Measurements from ENCODE around the gene TMEM123.

The TMEM123 gene

GRCh38 chr11:102361086-102362031, 91.2 kb downstream of the TMEM123 start:
- no peak for DNase-seq (ENCODE audit: low spot score)

- no peak for DNase-seq (ENCODE audit: low spot score)
Measured at GRCh38 chr11:102360681-102361080, 91.9 kb downstream of the TMEM123 start.

GRCh38 chr11:102359372-102359771, 93.2 kb downstream of the TMEM123 start:
- no peak for DNase-seq (ENCODE audit: low spot score)

GRCh38 chr11:102357116-102357515, 95.4 kb downstream of the TMEM123 start:
- DNase-seq (ENCODE audit: low spot score), result no peak

GRCh38 chr11:102347462-102348370, 104.8 kb downstream of the TMEM123 start:
- DNase-seq (ENCODE audit: low spot score), result peak; percentile 36

GRCh38 chr11:102346748-102347461, 105.7 kb downstream of the TMEM123 start, which contains the start of gene BIRC2:
TSS of gene BIRC2 (plus strand) at chr11:102347214. CDS start at chr11:102349855, 2,641 bp downstream.
- peak; percentile 91 for DNase-seq (ENCODE audit: low spot score)

- no peak for DNase-seq (ENCODE audit: low spot score)
Measured at GRCh38 chr11:102346456-102346747, 106.2 kb downstream of the TMEM123 start.

Measured in LoVo (cell line).